ENCODE data around the gene TRIM68. TPM values are rescaled to one million over a fixed set of nuclear protein-coding genes. Genes with fewer than 3 reads are reported as not detected.

Gene TRIM68
- total RNA-seq, 2 donors from 2014 or later: 9.1 to 15.2 TPM

DNA sequence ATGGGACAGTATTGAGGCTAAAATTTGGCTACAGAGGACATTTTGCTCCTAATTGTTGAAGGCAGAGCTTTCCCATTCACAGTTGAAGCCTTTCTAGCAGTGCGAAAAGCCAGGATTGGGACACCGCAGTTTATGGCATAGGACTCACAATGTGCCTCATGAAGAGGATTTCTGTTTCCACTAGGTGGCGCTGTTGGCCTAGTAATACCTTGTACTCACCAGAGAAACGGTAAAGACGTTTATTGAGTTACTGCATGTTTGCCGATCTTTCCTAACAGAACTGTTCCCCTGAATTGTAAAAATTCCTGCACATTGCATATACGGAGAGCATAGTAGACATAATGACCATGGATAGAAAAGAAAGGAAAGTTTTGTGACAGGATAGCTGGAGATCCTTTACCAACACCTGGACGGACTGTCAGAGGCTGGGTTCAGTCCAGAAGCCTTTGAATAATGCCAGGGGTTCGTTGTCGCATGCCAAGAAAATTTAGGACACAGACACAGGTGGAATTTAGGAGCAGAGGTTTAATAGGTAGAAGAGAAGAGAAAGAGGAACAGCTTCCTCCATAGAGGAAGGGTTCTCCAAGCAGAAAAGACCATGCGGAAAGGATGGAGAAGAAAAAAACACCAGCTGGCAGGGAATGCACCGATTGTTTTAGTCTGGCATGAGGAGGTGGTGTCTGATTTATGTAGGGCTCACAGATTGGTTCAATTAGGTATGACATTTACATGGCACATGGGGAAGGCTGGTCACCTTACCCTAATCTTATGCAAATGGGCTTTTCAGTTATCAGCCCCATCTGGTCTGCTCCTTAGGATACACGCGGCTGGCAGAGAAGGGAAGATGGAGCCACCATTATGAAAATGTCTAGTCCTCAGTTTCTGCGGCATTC is 18.4 kb upstream of the TRIM68 start:
- no peak overlapping the region for H3K27ac ChIP-seq
- H3K4me1 ChIP-seq: no peaks in the 10 kb centered on the region
- H3K36me3 ChIP-seq (replicated peaks in 1 of 2; ENCODE audit: insufficient read depth in 1 of 2, low read depth in 2 of 2): no peaks in the 10 kb centered on the region
- H3K4me3 ChIP-seq: no peak overlapping the region
- WGBS, 2 donors: 35 to 41% methylated on average over 15 of the region's 15 CpGs
- TF ChIP-seq, protein P1, sequence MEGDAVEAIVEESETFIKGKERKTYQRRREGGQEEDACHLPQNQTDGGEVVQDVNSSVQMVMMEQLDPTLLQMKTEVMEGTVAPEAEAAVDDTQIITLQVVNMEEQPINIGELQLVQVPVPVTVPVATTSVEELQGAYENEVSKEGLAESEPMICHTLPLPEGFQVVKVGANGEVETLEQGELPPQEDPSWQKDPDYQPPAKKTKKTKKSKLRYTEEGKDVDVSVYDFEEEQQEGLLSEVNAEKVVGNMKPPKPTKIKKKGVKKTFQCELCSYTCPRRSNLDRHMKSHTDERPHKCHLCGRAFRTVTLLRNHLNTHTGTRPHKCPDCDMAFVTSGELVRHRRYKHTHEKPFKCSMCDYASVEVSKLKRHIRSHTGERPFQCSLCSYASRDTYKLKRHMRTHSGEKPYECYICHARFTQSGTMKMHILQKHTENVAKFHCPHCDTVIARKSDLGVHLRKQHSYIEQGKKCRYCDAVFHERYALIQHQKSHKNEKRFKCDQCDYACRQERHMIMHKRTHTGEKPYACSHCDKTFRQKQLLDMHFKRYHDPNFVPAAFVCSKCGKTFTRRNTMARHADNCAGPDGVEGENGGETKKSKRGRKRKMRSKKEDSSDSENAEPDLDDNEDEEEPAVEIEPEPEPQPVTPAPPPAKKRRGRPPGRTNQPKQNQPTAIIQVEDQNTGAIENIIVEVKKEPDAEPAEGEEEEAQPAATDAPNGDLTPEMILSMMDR (IDR thresholded peaks at IDR 0.05): peak in 6 of 7 experiments; percentile 19 to 38 (median 24)
- no peak for TF ChIP-seq POLR2A (IDR thresholded peaks at IDR 0.05)
- ATAC-seq (no peak), DNase-seq (peak; percentile 27 to 47 (median 32))
- peaks cover 0 to 9% (median 0%) of the 10 kb centered on the region in 3 donors for H3K9me3 ChIP-seq
- H3K27me3 ChIP-seq: no peaks in the 10 kb centered on the region
- intact Hi-C loops (cut with DNase I): no loop called here

DNA sequence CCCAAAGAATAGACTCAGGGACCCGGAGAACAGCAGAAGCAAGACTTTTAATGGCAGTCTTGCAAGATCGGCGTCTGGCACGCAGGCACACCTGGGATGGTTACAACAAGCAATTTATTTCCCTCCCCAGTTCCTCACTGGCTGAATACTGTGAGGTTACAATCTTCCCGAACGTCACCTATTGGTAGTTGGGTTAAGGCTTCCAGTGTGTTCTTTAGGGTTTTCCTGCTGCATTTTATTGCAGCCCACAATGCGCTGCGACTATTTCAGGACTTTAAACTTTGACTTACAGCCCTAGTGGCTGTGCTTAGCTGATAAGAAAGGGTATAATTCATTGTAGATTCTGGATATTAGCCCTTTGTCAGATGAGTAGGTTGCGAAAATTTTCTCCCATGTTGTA is 11.5 kb upstream of the TRIM68 start:
- no peak overlapping the region for H3K27ac ChIP-seq
- no peak for ATAC-seq
- TF ChIP-seq POLR2A (IDR thresholded peaks at IDR 0.05): no peak
- TF ChIP-seq, protein P1 (IDR thresholded peaks at IDR 0.05): no peak

DNA sequence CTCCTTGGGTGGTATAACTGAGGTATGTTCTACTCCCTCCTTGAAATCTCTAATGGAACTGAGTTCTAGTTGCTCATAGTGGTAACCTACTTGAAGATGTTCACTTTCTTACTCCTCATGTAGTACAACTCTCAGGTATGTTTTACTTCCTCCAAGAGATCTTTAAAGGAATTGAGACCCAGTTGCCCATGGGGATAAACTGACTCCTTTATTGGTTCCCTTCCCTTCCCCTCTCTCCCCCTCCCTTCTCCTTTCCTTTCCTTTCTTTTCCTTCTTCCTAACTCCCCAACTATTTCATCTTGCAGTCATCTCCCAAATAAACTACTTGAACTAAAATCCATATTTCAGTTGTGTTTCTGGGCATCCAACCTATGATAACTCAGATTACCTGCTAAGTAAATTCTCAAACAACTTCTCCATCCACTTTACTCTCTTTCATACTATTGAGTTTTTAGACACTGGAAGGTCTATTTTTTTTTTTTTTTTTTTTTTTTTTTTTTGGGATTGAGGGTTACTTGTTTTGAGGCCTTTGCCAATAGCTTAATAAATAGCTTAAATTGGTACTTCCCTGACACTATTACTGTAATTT is 7.9 kb upstream of the TRIM68 start:
- ATAC-seq (no peak), DNase-seq (no peak)
- no peaks in the 10 kb centered on the region for H3K4me1 ChIP-seq
- no peak for TF ChIP-seq POLR2A (IDR thresholded peaks at IDR 0.05)
- TF ChIP-seq, protein P1 (IDR thresholded peaks at IDR 0.05): no peak
- H3K36me3 ChIP-seq (replicated peaks in 1 of 2; ENCODE audit: insufficient read depth in 1 of 2, low read depth in 2 of 2): no peaks in the 10 kb centered on the region
- intact Hi-C loops (cut with DNase I): no loop called here
- no peaks in the 10 kb centered on the region for H3K9me3 ChIP-seq
- H3K27me3 ChIP-seq: no peaks in the 10 kb centered on the region
- H3K27ac ChIP-seq: no peak overlapping the region
- no peak overlapping the region for H3K4me3 ChIP-seq

More for the DNA sequence above, 11.5 kb upstream of the TRIM68 start:
- Histone ChIP-seq H3K9me3 (peaks cover 0 to 3% (median 0%) of the 10 kb centered on the region in 3 donors), H3K4me3 (no peak overlapping the region), H3K27me3 (no peaks in the 10 kb centered on the region), H3K36me3 (replicated peaks in 1 of 2; ENCODE audit: insufficient read depth in 1 of 2, low read depth in 2 of 2) (no peaks in the 10 kb centered on the region), H3K4me1 (no peaks in the 10 kb centered on the region)
- 61 to 70% methylated on average over 9 of the region's 9 CpGs for WGBS, 2 donors
- intact Hi-C loops (cut with DNase I): no loop called here
- DNase-seq: no peak

DNA sequence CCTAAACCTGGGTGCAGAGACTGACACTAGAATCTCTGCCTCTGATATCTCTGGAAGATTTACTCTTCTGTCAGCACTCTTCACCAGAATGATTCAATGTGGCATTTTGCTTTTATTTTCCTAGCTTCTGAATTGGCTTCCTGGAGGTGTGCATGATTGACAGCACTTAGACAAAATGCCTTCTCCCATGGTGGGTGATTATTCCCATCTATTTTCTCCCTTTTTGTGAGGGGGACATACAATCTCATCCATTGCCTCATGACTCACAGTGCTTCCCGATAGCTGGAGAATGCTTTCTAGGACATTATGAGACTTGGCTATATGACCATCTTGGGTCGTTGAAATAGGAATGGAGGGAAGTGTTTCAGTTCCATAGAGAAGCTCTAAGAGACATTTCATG is 4.0 kb upstream of the TRIM68 start:
- intact Hi-C loops (cut with DNase I): no loop called here
- TF ChIP-seq, protein P1 (IDR thresholded peaks at IDR 0.05): no peak
- TF ChIP-seq POLR2A (IDR thresholded peaks at IDR 0.05): no peak
- ATAC-seq (no peak), DNase-seq (no peak)
- Histone ChIP-seq H3K27me3 (no peaks in the 10 kb centered on the region), H3K4me1 (peaks cover 10% of the 10 kb centered on the region), H3K9me3 (no peaks in the 10 kb centered on the region), H3K4me3 (no peak overlapping the region), H3K36me3 (replicated peaks in 1 of 2; ENCODE audit: insufficient read depth in 1 of 2, low read depth in 2 of 2) (no peaks in the 10 kb centered on the region), H3K27ac (no peak overlapping the region)
- whole genome bisulfite sequencing, 2 donors: 79% methylated on average over 2 of the region's 2 CpGs
